Erythroblast (primary cell): ENCODE measurements around the gene SLC2A6.

Experiments
- DNase-seq, 2 experiments: peaks; one replicate each; lab custom pipeline; 2025; lab: John Stamatoyannopoulos, UW
- GATA1 ChIP-seq: IDR thresholded peaks from 2 replicates; pipeline ENCODE4 v1.6.1; 2011; ENCODE audit warnings: low read depth, mild to moderate bottlenecking, control low read depth, low read length, moderate library complexity
- POLR2A ChIP-seq: IDR thresholded peaks from 2 replicates; pipeline ENCODE4 v1.6.1; 2011; ENCODE audit warnings: mild to moderate bottlenecking, low read length

The SLC2A6 gene

GRCh38 chr9:133445293-133445969, 33.5 kb downstream of the SLC2A6 start:
- no peak for DNase-seq
- no peak for TF ChIP-seq GATA1
- no peak for TF ChIP-seq POLR2A

GRCh38 chr9:133443982-133444381, 34.9 kb downstream of the SLC2A6 start:
- DNase-seq = no peak
- TF ChIP-seq POLR2A (no peak), GATA1 (no peak)

DNA sequence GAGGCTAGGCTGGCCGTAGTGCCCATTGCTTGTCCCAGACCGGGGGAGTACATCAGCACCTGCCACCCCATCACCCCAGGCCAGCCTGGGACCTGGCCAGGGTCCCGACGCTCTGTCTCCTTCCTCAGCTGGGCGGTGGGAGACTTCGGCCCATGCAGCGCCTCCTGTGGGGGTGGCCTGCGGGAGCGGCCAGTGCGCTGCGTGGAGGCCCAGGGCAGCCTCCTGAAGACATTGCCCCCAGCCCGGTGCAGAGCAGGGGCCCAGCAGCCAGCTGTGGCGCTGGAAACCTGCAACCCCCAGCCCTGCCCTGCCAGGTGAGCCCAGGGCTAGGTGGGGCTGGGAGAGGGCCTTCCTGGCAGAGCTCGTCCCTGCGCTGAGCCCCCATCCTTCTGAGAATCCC, 35.7 kb downstream of the SLC2A6 start:
- no peak for DNase-seq
- TF ChIP-seq POLR2A (no peak), GATA1 (no peak)

DNA sequence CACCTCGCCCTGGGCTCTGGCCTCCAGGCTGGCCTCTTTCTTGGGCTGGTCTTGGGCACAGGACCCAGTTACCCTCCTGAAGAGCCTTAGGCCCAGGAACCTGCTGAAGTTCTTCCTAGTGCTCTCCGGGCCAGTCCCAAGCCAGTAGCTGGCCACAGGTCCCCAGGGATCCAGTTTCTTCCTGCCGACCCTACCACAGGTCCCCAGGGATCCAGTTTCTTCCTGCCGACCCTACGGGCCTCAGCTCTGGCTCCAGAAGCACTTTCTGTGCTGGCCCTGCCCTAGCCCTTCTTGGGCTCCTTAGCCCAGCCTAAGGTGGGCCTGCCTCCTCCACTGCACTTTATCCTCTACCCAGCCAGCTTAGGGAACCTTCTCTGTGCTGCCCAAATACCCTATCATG, 37.3 kb downstream of the SLC2A6 start:
- no peak for DNase-seq
- TF ChIP-seq POLR2A (no peak), GATA1 (no peak)

DNA sequence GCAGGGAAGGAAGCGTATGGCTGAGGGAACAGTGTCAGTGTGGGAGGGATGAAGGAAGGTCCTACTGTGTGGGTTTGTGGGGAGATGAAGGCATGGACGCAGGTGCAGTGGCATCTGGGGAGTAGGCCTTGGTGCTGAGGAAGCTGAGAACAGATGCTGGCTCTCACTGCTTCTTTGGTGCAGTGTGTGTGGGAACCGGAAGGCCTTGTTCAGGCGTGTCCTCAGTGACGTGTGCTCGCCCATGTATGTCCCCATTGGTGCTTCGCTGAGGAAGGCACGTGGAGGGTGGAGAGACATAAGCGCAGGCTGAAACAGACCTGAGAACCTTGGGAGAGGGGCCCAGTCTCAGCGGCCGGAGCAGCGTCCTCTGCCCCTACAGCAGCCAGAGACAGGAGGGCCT, 38.0 kb downstream of the SLC2A6 start:
- TF ChIP-seq GATA1 (no peak), POLR2A (no peak)
- DNase-seq = no peak

GRCh38 chr9:133439337-133439736, 39.6 kb downstream of the SLC2A6 start:
- DNase-seq = no peak

DNA sequence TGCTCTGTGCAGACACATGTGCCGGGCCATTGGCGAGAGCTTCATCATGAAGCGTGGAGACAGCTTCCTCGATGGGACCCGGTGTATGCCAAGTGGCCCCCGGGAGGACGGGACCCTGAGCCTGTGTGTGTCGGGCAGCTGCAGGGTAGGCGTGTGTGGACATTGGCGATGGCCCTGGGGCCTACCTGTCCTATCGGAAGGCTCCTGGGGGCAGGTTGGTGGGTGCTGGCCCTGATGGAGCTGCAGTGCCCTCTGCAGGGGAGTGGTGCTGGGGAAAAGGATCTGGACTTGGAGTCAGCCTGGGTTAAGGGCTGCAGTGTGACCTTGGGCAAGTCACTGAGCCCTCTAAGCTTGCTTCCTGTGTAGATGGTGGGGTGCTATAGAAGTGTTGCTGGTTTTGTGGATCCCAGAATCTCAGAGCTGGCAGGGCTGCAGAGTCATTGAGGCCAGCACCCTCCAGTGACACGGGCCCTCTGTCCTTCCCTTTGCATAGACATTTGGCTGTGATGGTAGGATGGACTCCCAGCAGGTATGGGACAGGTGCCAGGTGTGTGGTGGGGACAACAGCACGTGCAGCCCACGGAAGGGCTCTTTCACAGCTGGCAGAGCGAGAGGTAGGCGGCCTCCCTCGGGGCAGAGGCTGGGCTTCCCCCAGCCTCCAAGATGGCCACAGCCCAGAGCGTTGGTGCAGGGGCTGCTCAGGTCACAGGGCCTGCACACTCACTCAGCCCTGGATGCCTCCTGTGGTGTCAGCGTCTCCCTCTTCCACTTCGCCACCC, 41.0 kb downstream of the SLC2A6 start:
- TF ChIP-seq GATA1 = no peak
- no peak for TF ChIP-seq POLR2A
- DNase-seq = no peak

More at GRCh38 chr9:133439337-133439736, 39.6 kb downstream of the SLC2A6 start:
- no peak for TF ChIP-seq GATA1
- TF ChIP-seq POLR2A = no peak

DNA sequence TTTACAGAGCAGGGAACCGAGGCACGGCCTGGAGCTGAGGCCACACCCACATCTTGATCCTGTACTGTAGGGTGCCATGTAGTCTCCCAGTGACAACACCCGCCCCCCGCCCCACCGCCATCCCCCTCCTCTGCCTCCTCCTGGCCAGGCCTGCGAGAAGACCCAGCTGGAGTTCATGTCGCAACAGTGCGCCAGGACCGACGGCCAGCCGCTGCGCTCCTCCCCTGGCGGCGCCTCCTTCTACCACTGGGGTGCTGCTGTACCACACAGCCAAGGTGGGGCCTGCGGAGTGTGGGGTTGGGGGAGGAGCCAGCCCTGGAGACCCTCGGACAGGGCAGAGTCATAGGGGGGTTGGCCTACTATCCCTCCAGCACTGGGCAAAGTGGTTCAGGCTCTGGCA, 42.2 kb downstream of the SLC2A6 start:
- TF ChIP-seq POLR2A = no peak
- no peak for TF ChIP-seq GATA1
- no peak for DNase-seq

GRCh38 chr9:133433351-133433843, 45.5 kb downstream of the SLC2A6 start:
- DNase-seq = no peak
- no peak for TF ChIP-seq GATA1
- no peak for TF ChIP-seq POLR2A

- TF ChIP-seq POLR2A (no peak), GATA1 (no peak)
- no peak for DNase-seq
Measured at GRCh38 chr9:133430244-133430643, 48.7 kb downstream of the SLC2A6 start.

- no peak for TF ChIP-seq GATA1
- TF ChIP-seq POLR2A = no peak
- DNase-seq = peak; percentile 12 to 24
Measured at GRCh38 chr9:133429641-133430161, 49.2 kb downstream of the SLC2A6 start.

GRCh38 chr9:133429214-133429613, 49.7 kb downstream of the SLC2A6 start:
- DNase-seq = no peak
- TF ChIP-seq GATA1 (no peak), POLR2A (no peak)

DNA sequence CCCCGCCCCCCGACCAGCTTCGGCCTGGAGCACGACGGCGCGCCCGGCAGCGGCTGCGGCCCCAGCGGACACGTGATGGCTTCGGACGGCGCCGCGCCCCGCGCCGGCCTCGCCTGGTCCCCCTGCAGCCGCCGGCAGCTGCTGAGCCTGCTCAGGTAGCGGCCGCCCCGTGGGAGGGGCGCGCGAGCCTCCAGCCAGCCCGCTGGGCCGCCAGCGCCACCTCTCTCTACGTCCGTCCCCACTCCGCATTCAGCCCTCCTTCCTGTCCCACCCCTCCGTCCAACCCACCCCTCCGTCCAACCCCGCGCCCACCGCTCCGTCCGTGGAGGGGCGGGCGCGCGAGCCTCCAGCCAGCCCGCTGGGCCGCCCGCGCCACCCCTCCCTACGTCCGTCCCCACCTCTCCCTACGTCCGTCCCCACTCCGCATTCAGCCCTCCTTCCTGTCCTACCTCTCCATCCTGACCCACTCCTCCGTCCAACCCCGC, 50.2 kb downstream of the SLC2A6 start:
- TF ChIP-seq GATA1 = no peak
- no peak for TF ChIP-seq POLR2A
- no peak for DNase-seq
